HG02938 (cell line): ENCODE data around the gene SPOCK1.

Experiments
- ATAC-seq: cut with Tn5 transposase; IDR thresholded peaks from one replicate; pipeline ENCODE4 v1.9.1; 2021; ENCODE audit warnings: mild to moderate bottlenecking, moderate library complexity; ENCODE audit not compliant: unreplicated experiment

The SPOCK1 gene

GRCh38 chr5:137496919-137497318 lies 2.2 kb downstream of the SPOCK1 start:
- no peak for ATAC-seq

- ATAC-seq, result no peak
Measured at GRCh38 chr5:137492331-137492730, 6.8 kb downstream of the SPOCK1 start.

GRCh38 chr5:137491121-137491520 lies 8.0 kb downstream of the SPOCK1 start:
- ATAC-seq, result no peak

- no peak for ATAC-seq
Measured at GRCh38 chr5:137490591-137490990, 8.5 kb downstream of the SPOCK1 start.

GRCh38 chr5:137488974-137489373 lies 10.2 kb downstream of the SPOCK1 start:
- ATAC-seq, result no peak

- ATAC-seq, result no peak
Measured at GRCh38 chr5:137488516-137488915, 10.6 kb downstream of the SPOCK1 start.

- no peak for ATAC-seq
Measured at GRCh38 chr5:137487600-137487999, 11.5 kb downstream of the SPOCK1 start.

- ATAC-seq, result no peak
Measured at GRCh38 chr5:137486707-137487106, 12.4 kb downstream of the SPOCK1 start.

- no peak for ATAC-seq
Measured at GRCh38 chr5:137481596-137481995, 17.5 kb downstream of the SPOCK1 start.

- ATAC-seq, result no peak
Measured at GRCh38 chr5:137478043-137478442, 21.1 kb downstream of the SPOCK1 start.

- ATAC-seq, result no peak
Measured at GRCh38 chr5:137470921-137471220, 28.3 kb downstream of the SPOCK1 start.

GRCh38 chr5:137470111-137470920 lies 28.8 kb downstream of the SPOCK1 start:
- no peak for ATAC-seq

- no peak for ATAC-seq
Measured at GRCh38 chr5:137466889-137467288, 32.2 kb downstream of the SPOCK1 start.

GRCh38 chr5:137465930-137466329 lies 33.2 kb downstream of the SPOCK1 start:
- ATAC-seq, result no peak

- no peak for ATAC-seq
Measured at GRCh38 chr5:137462816-137463520, 36.2 kb downstream of the SPOCK1 start.

- no peak for ATAC-seq
Measured at GRCh38 chr5:137462265-137462590, 36.9 kb downstream of the SPOCK1 start.

GRCh38 chr5:137461391-137462264 lies 37.5 kb downstream of the SPOCK1 start:
- no peak for ATAC-seq

- no peak for ATAC-seq
Measured at GRCh38 chr5:137454671-137455070, 44.5 kb downstream of the SPOCK1 start.

GRCh38 chr5:137453483-137454080 lies 45.5 kb downstream of the SPOCK1 start:
- ATAC-seq, result no peak

GRCh38 chr5:137450759-137451158 lies 48.4 kb downstream of the SPOCK1 start:
- no peak for ATAC-seq

- ATAC-seq, result no peak
Measured at GRCh38 chr5:137448868-137449267, 50.3 kb downstream of the SPOCK1 start.
